OCI-LY7 (cell line): ENCODE results near the gene ZC3H15. TPM values are rescaled to one million over a fixed set of nuclear protein-coding genes. Genes with fewer than 3 reads are reported as not detected.

Experiments
- BruUV-seq: library from RNA; stranded (reverse); fragments of 400-500 nt; replicated peaks from 2 replicates; lab custom pipeline; 2021; lab: Mats Ljungman, UMichigan
- CTCF ChIA-PET: fragments of 300-600 bp; sonication (Branson Sonifier 250); formaldehyde crosslinking; loops from one replicate; lab custom pipeline; 2022; ENCODE audit warnings: antibody characterized with exemption; ENCODE audit not compliant: unreplicated experiment; lab: Charles Lee
- POLR2A ChIA-PET: fragments of 300-600 bp; sonication (Branson Sonifier 250); formaldehyde crosslinking; loops from one replicate; lab custom pipeline; 2022; ENCODE audit warnings: antibody characterized with exemption; lab: Charles Lee
- DNase-seq: peaks from one replicate; pipeline ENCODE4 v3.0.0-alpha.2; 2015; ENCODE audit warnings: low spot score
- H2AFZ ChIP-seq: fragments of 200-600 bp; sonication (generic), shearing (Covaris generic); 2 replicates; pipeline ENCODE4 v1.6.1; 2014; ENCODE audit warnings: mild to moderate bottlenecking, antibody characterized with exemption, low read length, moderate library complexity
- H3K27ac ChIP-seq: fragments of 200-600 bp; sonication (generic); 2 replicates; pipeline ENCODE4 v1.5.1; 2014; ENCODE audit warnings: mixed run types, low read depth, mild to moderate bottlenecking, moderate library complexity, low read length, inconsistent platforms; ENCODE audit not compliant: poor library complexity, severe bottlenecking
- H3K36me3 ChIP-seq: fragments of 200-600 bp; sonication (generic); 2 replicates; pipeline ENCODE4 v1.6.1; 2014; ENCODE audit warnings: mild to moderate bottlenecking, antibody characterized with exemption, low read length, moderate library complexity, mixed read lengths; ENCODE audit not compliant: insufficient read depth
- H3K4me1 ChIP-seq: fragments of 200-600 bp; sonication (generic); 2 replicates; pipeline ENCODE4 v1.5.1; 2014; ENCODE audit warnings: mild to moderate bottlenecking, low read length; ENCODE audit not compliant: insufficient read depth, poor library complexity, severe bottlenecking
- H3K4me2 ChIP-seq: fragments of 200-600 bp; sonication (generic); 2 replicates; pipeline ENCODE4 v1.6.1; 2014; ENCODE audit warnings: mild to moderate bottlenecking, low read length
- H3K4me3 ChIP-seq: fragments of 200-600 bp; sonication (generic); 2 replicates; pipeline ENCODE4 v1.5.1; 2014; ENCODE audit warnings: mild to moderate bottlenecking, low read depth, low read length; ENCODE audit not compliant: poor library complexity, severe bottlenecking
- H3K79me2 ChIP-seq: fragments of 200-600 bp; sonication (generic); 2 replicates; pipeline ENCODE4 v1.6.1; 2016; ENCODE audit warnings: low read depth, mild to moderate bottlenecking, low read length, moderate library complexity, mixed read lengths; ENCODE audit not compliant: insufficient read depth
- H3K9me2 ChIP-seq: fragments of 200-600 bp; sonication (generic); 2 replicates; pipeline ENCODE4 v1.6.1; 2016; ENCODE audit warnings: mild to moderate bottlenecking, low read length, mixed read lengths; ENCODE audit not compliant: insufficient read depth
- H3K9me3 ChIP-seq: fragments of 200-600 bp; sonication (generic); 2 replicates; pipeline ENCODE4 v1.6.1; 2014; ENCODE audit warnings: mild to moderate bottlenecking, mixed run types, low read length, mixed read lengths
- H4K20me1 ChIP-seq: fragments of 200-600 bp; sonication (generic); 2 replicates; pipeline ENCODE4 v1.6.1; 2014; ENCODE audit warnings: mild to moderate bottlenecking, antibody characterized with exemption, low read length, moderate library complexity, mixed read lengths; ENCODE audit not compliant: insufficient read depth
- EZH2phosphoT487 ChIP-seq: fragments of 200-600 bp; sonication (generic); IDR thresholded peaks from 2 replicates; pipeline ENCODE4 v1.6.1; 2018; ENCODE audit warnings: low read depth, borderline replicate concordance, mild to moderate bottlenecking, mixed run types, antibody characterized with exemption, low read length, moderate library complexity, mixed read lengths
- intact Hi-C: fragments of 100-400 bp; cut with micrococcal nuclease; formaldehyde crosslinking; loops from one replicate; pipeline ENCODE4 v1.10.0; 2022; ENCODE audit not compliant: unreplicated experiment
- total RNA-seq, 2 experiments: library from RNA; depleted of rRNA in 1 of 2; stranded (reverse); fragments of >200 nt in 1 of 2; shearing (Covaris generic) in 1 of 2; gene quantifications; 2 replicates each; pipeline ENCODE4 v1.2.3, GENCODE V29; 2014 to 2022
- TF ChIP-seq, protein P1 (sequence below): fragments of 200-600 bp; sonication (generic); conservative IDR thresholded peaks from 2 replicates; pipeline ENCODE4 v1.5.1; 2014; ENCODE audit warnings: mild to moderate bottlenecking, antibody characterized with exemption, low read length, moderate library complexity, mixed read lengths

ZC3H15 gene
- total RNA-seq, 2 experiments from 2014 or later, result 47.7 to 74.0 TPM

DNA sequence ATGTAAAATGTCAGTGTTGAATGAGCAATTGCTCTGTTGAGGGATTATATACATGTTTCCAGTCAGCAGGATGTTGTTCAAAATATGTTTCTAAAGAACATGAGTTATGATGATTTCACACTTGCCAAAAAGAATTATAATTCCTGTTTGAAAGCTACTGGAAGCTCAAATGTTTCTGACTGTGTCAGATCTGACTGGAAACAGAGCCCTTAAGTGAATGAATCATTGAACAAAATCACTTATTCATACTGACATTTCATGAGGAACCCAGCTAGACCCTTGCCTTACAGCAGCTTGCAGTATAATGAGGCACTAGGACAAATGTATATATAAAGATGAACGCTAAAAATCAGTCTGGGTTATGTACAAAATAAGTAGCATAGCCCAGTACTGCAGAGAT lies 68.4 kb downstream of the ZC3H15 start:
- Histone ChIP-seq H3K36me3 (no peaks in the 10 kb centered on the region), H3K9me3 (no peaks in the 10 kb centered on the region), H3K9me2 (no peaks in the 10 kb centered on the region), H3K79me2 (no peaks in the 10 kb centered on the region), H3K4me3 (no peak overlapping the region), H3K4me2 (no peak overlapping the region), H4K20me1 (no peaks in the 10 kb centered on the region), H3K27ac (no peak overlapping the region), H2AFZ (no peak overlapping the region), H3K4me1 (no peaks in the 10 kb centered on the region)
- BruUV-seq, result no TSS peak
- POLR2A ChIA-PET, result interaction anchor here (0.9 kb wide), 1 partner anchor 16 kb away, joined by 3 read pairs; no protein-coding TSS in a partner anchor
- TF ChIP-seq EZH2phosphoT487, result no peak
- TF ChIP-seq, protein P1, sequence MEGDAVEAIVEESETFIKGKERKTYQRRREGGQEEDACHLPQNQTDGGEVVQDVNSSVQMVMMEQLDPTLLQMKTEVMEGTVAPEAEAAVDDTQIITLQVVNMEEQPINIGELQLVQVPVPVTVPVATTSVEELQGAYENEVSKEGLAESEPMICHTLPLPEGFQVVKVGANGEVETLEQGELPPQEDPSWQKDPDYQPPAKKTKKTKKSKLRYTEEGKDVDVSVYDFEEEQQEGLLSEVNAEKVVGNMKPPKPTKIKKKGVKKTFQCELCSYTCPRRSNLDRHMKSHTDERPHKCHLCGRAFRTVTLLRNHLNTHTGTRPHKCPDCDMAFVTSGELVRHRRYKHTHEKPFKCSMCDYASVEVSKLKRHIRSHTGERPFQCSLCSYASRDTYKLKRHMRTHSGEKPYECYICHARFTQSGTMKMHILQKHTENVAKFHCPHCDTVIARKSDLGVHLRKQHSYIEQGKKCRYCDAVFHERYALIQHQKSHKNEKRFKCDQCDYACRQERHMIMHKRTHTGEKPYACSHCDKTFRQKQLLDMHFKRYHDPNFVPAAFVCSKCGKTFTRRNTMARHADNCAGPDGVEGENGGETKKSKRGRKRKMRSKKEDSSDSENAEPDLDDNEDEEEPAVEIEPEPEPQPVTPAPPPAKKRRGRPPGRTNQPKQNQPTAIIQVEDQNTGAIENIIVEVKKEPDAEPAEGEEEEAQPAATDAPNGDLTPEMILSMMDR, result no peak
- DNase-seq, result no peak
- intact Hi-C loops, result no loop called here
- CTCF ChIA-PET, result no interaction called here

DNA sequence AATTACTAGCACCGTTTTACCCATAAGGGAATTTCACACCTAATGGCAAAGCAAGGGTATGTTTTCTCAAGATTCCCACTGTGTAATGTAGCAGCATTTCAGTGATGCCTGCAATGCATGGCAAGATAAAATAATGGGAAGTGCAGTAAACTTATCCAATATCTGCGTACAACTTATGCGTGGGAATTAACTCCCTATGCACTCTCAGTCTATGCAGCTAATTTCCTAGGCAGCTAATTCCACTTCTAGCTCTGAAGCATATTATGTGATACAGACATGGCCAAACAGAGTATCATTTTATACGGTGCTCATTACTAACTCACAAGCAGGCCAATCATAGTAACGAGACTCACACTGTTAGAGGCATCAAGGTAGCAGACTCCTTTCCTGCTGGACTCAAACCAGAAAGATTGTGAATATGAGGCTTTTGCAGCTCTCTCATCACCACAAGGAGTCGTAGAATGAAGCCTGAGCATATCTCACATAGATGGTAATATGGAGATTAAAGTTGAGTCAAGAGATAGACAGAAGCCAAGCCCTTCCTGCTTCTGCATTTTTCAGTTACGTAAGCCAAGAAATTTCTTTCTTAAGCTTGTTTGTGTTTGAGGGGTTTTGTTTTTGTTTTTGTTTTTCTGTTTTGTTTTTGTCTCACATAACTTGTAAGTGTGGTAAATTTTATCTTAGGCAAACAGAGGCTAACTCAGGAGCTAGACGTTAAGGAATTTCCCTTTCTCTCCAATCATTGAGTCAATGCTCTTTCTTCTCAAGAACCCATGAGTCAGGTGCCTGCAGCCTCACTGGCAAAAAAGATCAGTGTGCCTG lies 69.0 kb downstream of the ZC3H15 start:
- Histone ChIP-seq H3K9me3 (no peaks in the 10 kb centered on the region), H3K4me1 (no peaks in the 10 kb centered on the region), H4K20me1 (no peaks in the 10 kb centered on the region), H3K4me3 (no peak overlapping the region), H3K27ac (no peak overlapping the region), H3K36me3 (no peaks in the 10 kb centered on the region), H3K79me2 (no peaks in the 10 kb centered on the region), H3K4me2 (no peak overlapping the region), H2AFZ (no peak overlapping the region), H3K9me2 (no peaks in the 10 kb centered on the region)
- POLR2A ChIA-PET, result no interaction called here
- CTCF ChIA-PET, result no interaction called here
- TF ChIP-seq, protein P1, result no peak
- TF ChIP-seq EZH2phosphoT487, result no peak
- no peak for DNase-seq
- no TSS peak for BruUV-seq
- intact Hi-C loops, result no loop called here
